Fibroblast of lung (primary cell): ENCODE data around the gene DARS2. TPM values are rescaled to one million over a fixed set of nuclear protein-coding genes. Genes with fewer than 3 reads are reported as not detected.
A peak's percentile ranks its signal among the peaks of the same experiment; 100 is the strongest.

ENCODE experiments used
- DNase-seq, 2 donors: peaks; one replicate each; pipeline versions ENCODE4 v3.0.0 to v3.0.0-alpha.2; 2010; ENCODE audit warnings: low read depth in 2 of 2
- H2AFZ ChIP-seq: 2 replicates; pipeline ENCODE4 v1.5.1; 2012; ENCODE audit warnings: low read length, control low read depth, inconsistent platforms
- H3K27ac ChIP-seq: 2 replicates; pipeline ENCODE4 v1.5.1; 2011; ENCODE audit warnings: low read length, control low read depth; ENCODE audit not compliant: insufficient read depth
- H3K27me3 ChIP-seq: 2 replicates; pipeline ENCODE4 v1.5.1; 2011; ENCODE audit warnings: mild to moderate bottlenecking, low read length; ENCODE audit not compliant: control insufficient read depth, insufficient read depth
- H3K36me3 ChIP-seq: 2 replicates; pipeline ENCODE4 v1.5.1; 2011; ENCODE audit warnings: low read length; ENCODE audit not compliant: control insufficient read depth, insufficient read depth
- H3K4me1 ChIP-seq: 2 replicates; pipeline ENCODE4 v1.5.1; 2011; ENCODE audit warnings: low read length; ENCODE audit not compliant: control insufficient read depth, insufficient read depth; ENCODE audit errors: extremely low read depth
- H3K4me2 ChIP-seq: 2 replicates; pipeline ENCODE4 v1.5.1; 2011; ENCODE audit warnings: low read length, control low read depth; ENCODE audit not compliant: insufficient read depth; ENCODE audit errors: extremely low read depth
- H3K4me3 ChIP-seq, 4 experiments: fragments of 200-600 bp in 1 of 4; sonication (generic) in 1 of 4; replicated peaks in 1 of 4; 2 replicates each; pipeline ENCODE4 v1.5.1; 2011 to 2016; ENCODE audit warnings: low read length in 4 of 4, low read depth in 3 of 4, mild to moderate bottlenecking in 3 of 4, control low read depth in 2 of 4, inconsistent platforms in 1 of 4, mixed read lengths in 1 of 4; ENCODE audit not compliant: insufficient read depth in 1 of 4; ENCODE audit errors: control extremely low read depth in 1 of 4
- H3K79me2 ChIP-seq: 2 replicates; pipeline ENCODE4 v1.5.1; 2012; ENCODE audit warnings: mild to moderate bottlenecking, low read length, inconsistent platforms; ENCODE audit not compliant: control insufficient read depth, insufficient read depth
- H3K9ac ChIP-seq: 2 replicates; pipeline ENCODE4 v1.5.1; 2011; ENCODE audit warnings: mild to moderate bottlenecking, low read length, control low read depth; ENCODE audit not compliant: insufficient read depth
- H3K9me3 ChIP-seq: 2 replicates; pipeline ENCODE4 v1.5.1; 2012; ENCODE audit warnings: low read depth, low read length; ENCODE audit not compliant: control insufficient read depth, insufficient read depth
- H4K20me1 ChIP-seq: 2 replicates; pipeline ENCODE4 v1.5.1; 2011; ENCODE audit warnings: low read length; ENCODE audit not compliant: control insufficient read depth, insufficient read depth; ENCODE audit errors: extremely low read depth
- EZH2 ChIP-seq: IDR thresholded peaks from 2 replicates; pipeline ENCODE4 v1.5.1; 2012; ENCODE audit warnings: low read length, control low read depth, mild to moderate bottlenecking; ENCODE audit errors: missing control alignments
- polyA plus RNA-seq, 2 donors: library from polyadenylated mRNA; depleted of rRNA in 1 of 2; stranded (reverse) in 1 of 2; unstranded in 1 of 2; fragments of >200 nt; gene quantifications; 2 replicates each; pipeline ENCODE4 v1.2.1, GENCODE V29; 2011 to 2012; ENCODE audit warnings: missing spikeins in 1 of 2
- total RNA-seq: library from RNA; depleted of rRNA; stranded (reverse); fragments of >200 nt; gene quantifications from 2 replicates; pipeline ENCODE4 v1.2.1, GENCODE V29; 2014
- TF ChIP-seq, protein P1 (sequence below), 2 donors: IDR thresholded peaks in 1 of 2; conservative IDR thresholded peaks in 1 of 2; 1 replicate in 1 of 2; 2 replicates in 1 of 2; pipeline ENCODE4 v1.5.1; 2011 to 2012; ENCODE audit warnings: low read length in 2 of 2, control low read depth in 1 of 2, inconsistent platforms in 1 of 2, low read depth in 1 of 2, mild to moderate bottlenecking in 1 of 2

Gene DARS2
- total and polyA plus RNA-seq, 2 donors (not counting 1 experiment from before 2014, with no cell fraction given): 17.8 to 19.5 TPM

GRCh38 chr1:173853074-173853473 is 28.6 kb downstream of the DARS2 start:
- peaks cover 8% of the 10 kb centered on the region for H3K4me1 ChIP-seq
- no peaks in the 10 kb centered on the region for H3K27me3 ChIP-seq
- H3K36me3 ChIP-seq: peaks cover 4% of the 10 kb centered on the region
- H3K9ac ChIP-seq: no peak overlapping the region
- H3K4me3 ChIP-seq: no peak overlapping the region
- no peaks in the 10 kb centered on the region for H3K79me2 ChIP-seq
- peak; percentile 77 to 83 for DNase-seq
- no peaks in the 10 kb centered on the region for H3K9me3 ChIP-seq
- H2AFZ ChIP-seq: peak overlapping the region; percentile 29
- no peaks in the 10 kb centered on the region for H4K20me1 ChIP-seq
- H3K27ac ChIP-seq: peak overlapping the region; percentile 59
- TF ChIP-seq, protein P1, sequence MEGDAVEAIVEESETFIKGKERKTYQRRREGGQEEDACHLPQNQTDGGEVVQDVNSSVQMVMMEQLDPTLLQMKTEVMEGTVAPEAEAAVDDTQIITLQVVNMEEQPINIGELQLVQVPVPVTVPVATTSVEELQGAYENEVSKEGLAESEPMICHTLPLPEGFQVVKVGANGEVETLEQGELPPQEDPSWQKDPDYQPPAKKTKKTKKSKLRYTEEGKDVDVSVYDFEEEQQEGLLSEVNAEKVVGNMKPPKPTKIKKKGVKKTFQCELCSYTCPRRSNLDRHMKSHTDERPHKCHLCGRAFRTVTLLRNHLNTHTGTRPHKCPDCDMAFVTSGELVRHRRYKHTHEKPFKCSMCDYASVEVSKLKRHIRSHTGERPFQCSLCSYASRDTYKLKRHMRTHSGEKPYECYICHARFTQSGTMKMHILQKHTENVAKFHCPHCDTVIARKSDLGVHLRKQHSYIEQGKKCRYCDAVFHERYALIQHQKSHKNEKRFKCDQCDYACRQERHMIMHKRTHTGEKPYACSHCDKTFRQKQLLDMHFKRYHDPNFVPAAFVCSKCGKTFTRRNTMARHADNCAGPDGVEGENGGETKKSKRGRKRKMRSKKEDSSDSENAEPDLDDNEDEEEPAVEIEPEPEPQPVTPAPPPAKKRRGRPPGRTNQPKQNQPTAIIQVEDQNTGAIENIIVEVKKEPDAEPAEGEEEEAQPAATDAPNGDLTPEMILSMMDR (conservative IDR thresholded peaks at IDR 0.05 in 1 of 2, IDR thresholded peaks at IDR 0.05 in 1 of 2; ENCODE audit: low read depth in 1 of 2, low read length in 2 of 2): no peak
- no peak overlapping the region for H3K4me2 ChIP-seq

DNA sequence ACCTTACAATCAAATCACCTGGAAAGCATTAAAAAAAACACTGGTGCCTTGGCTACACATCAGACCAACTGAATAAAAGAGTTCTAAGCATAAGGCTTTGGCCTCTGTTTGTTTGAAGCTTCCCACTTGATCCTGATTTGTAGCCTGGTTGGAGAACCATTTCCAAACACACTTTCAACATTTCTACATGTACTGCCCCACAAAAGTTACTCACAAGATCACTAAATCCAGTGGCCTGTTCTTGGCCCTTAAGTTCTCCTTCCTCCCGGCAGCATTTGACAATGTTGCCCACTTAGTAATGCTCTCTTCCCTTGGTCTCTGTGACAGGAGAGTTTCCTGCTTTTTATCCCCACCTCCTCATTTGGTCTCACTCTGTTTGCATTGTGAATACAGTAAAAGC is 31.5 kb downstream of the DARS2 start:
- no peak overlapping the region for H3K27ac ChIP-seq
- DNase-seq: no peak

DNA sequence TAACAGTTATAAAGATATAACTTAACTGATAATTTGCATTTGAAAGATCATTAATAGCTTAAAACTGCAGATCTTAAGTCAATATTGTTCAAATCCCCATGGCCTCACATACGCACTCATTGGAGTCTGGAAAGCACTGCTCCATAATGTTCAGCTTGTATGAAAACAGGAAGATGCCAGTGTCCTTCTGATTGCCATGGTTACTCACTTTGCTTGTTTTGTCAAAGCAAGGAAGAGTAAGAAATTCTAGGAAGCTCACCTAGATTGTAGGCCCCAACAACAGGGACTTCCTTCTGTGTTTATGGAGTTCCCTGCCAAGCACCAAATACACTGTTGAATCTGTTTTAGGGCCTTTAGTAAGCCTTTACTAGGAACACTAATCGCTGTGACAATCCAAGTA is 32.4 kb downstream of the DARS2 start:
- H3K27ac ChIP-seq: no peak overlapping the region
- no peak overlapping the region for H2AFZ ChIP-seq
- peaks cover 8% of the 10 kb centered on the region for H3K4me1 ChIP-seq
- TF ChIP-seq, protein P1 (conservative IDR thresholded peaks at IDR 0.05 in 1 of 2, IDR thresholded peaks at IDR 0.05 in 1 of 2; ENCODE audit: low read depth in 1 of 2, low read length in 2 of 2): no peak
- no peaks in the 10 kb centered on the region for H3K9me3 ChIP-seq
- H3K27me3 ChIP-seq: no peaks in the 10 kb centered on the region
- no peak overlapping the region for H3K4me2 ChIP-seq
- H3K4me3 ChIP-seq: no peak overlapping the region
- no peaks in the 10 kb centered on the region for H3K79me2 ChIP-seq
- H3K9ac ChIP-seq: no peak overlapping the region
- peaks cover 3% of the 10 kb centered on the region for H3K36me3 ChIP-seq
- no peak for DNase-seq
- H4K20me1 ChIP-seq: no peaks in the 10 kb centered on the region

More for the DNA sequence above, 31.5 kb downstream of the DARS2 start:
- H4K20me1 ChIP-seq: no peaks in the 10 kb centered on the region
- H3K9ac ChIP-seq: no peak overlapping the region
- peaks cover 4% of the 10 kb centered on the region for H3K36me3 ChIP-seq
- H3K27me3 ChIP-seq: no peaks in the 10 kb centered on the region
- H2AFZ ChIP-seq: no peak overlapping the region
- no peaks in the 10 kb centered on the region for H3K79me2 ChIP-seq
- peaks cover 8% of the 10 kb centered on the region for H3K4me1 ChIP-seq
- H3K4me2 ChIP-seq: no peak overlapping the region
- H3K4me3 ChIP-seq: no peak overlapping the region
- no peaks in the 10 kb centered on the region for H3K9me3 ChIP-seq
- TF ChIP-seq, protein P1 (conservative IDR thresholded peaks at IDR 0.05 in 1 of 2, IDR thresholded peaks at IDR 0.05 in 1 of 2; ENCODE audit: low read depth in 1 of 2, low read length in 2 of 2): no peak
- TF ChIP-seq EZH2: no peak
